ENCODE data around the gene RAI14. TPM values are rescaled to one million over a fixed set of nuclear protein-coding genes. Genes with fewer than 3 reads are reported as not detected.

The RAI14 gene
- total and polyA plus RNA-seq, 2 donors (not counting 3 experiments of a cell fraction or from before 2014, with no cell fraction given), result 114 to 369 TPM

DNA sequence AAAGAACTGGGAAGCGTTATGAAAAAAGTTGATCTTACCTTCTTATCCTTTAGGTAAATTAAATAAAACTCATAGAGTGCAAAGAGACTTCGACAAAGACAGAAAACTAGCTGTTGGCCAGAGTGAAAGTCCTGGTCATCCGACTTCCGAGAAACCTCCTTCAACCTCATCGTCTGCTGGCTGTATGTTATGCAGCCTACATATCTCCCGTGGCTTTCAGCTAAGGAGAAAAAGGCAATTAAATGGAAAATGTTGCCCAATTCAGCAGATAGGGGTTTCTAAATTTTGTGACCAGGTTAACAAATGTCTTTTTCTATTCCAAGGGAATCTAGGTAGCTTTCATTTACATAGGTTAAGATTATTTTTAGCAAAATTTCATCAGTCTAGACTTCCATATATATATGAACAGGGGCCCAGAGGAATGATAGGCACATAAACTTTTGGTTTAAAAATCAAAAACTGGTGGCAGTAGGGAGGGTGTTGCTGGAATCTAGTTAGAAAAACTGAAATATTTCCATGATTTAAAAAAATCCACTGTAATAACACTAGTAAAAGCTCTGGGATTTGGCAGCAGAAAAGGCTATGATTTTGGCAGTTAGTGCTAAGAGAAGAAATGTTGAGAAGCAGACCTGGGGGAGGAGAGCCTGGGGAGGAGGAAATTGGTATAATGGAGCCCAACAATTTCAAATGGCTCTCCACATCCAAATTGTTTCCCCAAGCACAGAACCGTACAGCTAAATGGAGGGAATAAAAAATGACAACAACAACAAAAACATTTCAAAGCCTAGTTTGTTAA lies 32.1 kb downstream of the RAI14 start:
- Histone ChIP-seq H3K9me3 (replicated peaks; ENCODE audit: control insufficient read depth, insufficient read depth, low read length) (no peaks in the 10 kb centered on the region), H3K27ac (ENCODE audit: insufficient read depth, low read depth, low read length) (peak overlapping the region; percentile 80), H3K4me3 (replicated peaks in 1 of 3; ENCODE audit: insufficient read depth in 1 of 3, low read depth in 1 of 3, low read length in 3 of 3) (no peak overlapping the region), H3K9ac (replicated peaks; ENCODE audit: extremely low read depth, insufficient read depth, low read length) (no peak overlapping the region), H3K36me3 (ENCODE audit: control insufficient read depth in 2 of 2, extremely low read depth in 1 of 2, insufficient read depth in 2 of 2, low read length in 2 of 2) (peaks cover 18 to 46% of the 10 kb centered on the region in 2 experiments), H3K79me2 (ENCODE audit: control insufficient read depth, insufficient read depth, low read length) (peaks cover 95% of the 10 kb centered on the region), H2AFZ (ENCODE audit: low read depth, low read length) (no peak overlapping the region), H3K4me2 (ENCODE audit: insufficient read depth, low read length) (no peak overlapping the region), H3K27me3 (ENCODE audit: control insufficient read depth in 2 of 2, insufficient read depth in 2 of 2, low read length in 2 of 2) (no peaks in the 10 kb centered on the region), H3K4me1 (ENCODE audit: control insufficient read depth, extremely low read depth, insufficient read depth, low read length) (peaks cover 57% of the 10 kb centered on the region), H4K20me1 (replicated peaks; ENCODE audit: control insufficient read depth, extremely low read depth, insufficient read depth, low read length) (no peaks in the 10 kb centered on the region), H3K9me1 (replicated peaks; ENCODE audit: control insufficient read depth, extremely low read depth, insufficient read depth, low read length) (no peaks in the 10 kb centered on the region)
- CTCF ChIA-PET, result interaction anchor here (1.7 to 3.9 kb wide), 5 partner anchors 12 to 201 kb away, joined by 4 to 25 read pairs (median 6); no protein-coding TSS in a partner anchor
- dilution Hi-C loops (cut with MboI; ENCODE audit: extremely low pct_ligation_motif_present, low sequenced_read_pairs), result no loop called here
- TF ChIP-seq GATA2 (IDR thresholded peaks at IDR 0.05; ENCODE audit: insufficient read depth, insufficient read length, low read depth, low read length) (no peak), JUN (IDR thresholded peaks at IDR 0.05; ENCODE audit: borderline replicate concordance, insufficient read depth, insufficient read length, low read depth) (no peak), EZH2 (IDR thresholded peaks at IDR 0.05; ENCODE audit: borderline replicate concordance, low read depth, low read length, severe bottlenecking) (no peak), FOS (IDR thresholded peaks at IDR 0.05; ENCODE audit: borderline replicate concordance, insufficient read depth, low read length) (no peak), POLR2AphosphoS5 (IDR thresholded peaks at IDR 0.05; ENCODE audit: insufficient read depth, low read depth, low read length) (no peak), POLR2A (IDR thresholded peaks at IDR 0.05; ENCODE audit: low read depth, low read length) (no peak), MYC (IDR thresholded peaks at IDR 0.05; ENCODE audit: low read depth, low read length) (no peak)
- TF ChIP-seq, protein P1, sequence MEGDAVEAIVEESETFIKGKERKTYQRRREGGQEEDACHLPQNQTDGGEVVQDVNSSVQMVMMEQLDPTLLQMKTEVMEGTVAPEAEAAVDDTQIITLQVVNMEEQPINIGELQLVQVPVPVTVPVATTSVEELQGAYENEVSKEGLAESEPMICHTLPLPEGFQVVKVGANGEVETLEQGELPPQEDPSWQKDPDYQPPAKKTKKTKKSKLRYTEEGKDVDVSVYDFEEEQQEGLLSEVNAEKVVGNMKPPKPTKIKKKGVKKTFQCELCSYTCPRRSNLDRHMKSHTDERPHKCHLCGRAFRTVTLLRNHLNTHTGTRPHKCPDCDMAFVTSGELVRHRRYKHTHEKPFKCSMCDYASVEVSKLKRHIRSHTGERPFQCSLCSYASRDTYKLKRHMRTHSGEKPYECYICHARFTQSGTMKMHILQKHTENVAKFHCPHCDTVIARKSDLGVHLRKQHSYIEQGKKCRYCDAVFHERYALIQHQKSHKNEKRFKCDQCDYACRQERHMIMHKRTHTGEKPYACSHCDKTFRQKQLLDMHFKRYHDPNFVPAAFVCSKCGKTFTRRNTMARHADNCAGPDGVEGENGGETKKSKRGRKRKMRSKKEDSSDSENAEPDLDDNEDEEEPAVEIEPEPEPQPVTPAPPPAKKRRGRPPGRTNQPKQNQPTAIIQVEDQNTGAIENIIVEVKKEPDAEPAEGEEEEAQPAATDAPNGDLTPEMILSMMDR (IDR thresholded peaks at IDR 0.05; ENCODE audit: extremely low read depth in 1 of 2, insufficient read depth in 1 of 2, low read depth in 1 of 2, low read length in 2 of 2), result no peak
- TF ChIP-seq, protein P2, sequence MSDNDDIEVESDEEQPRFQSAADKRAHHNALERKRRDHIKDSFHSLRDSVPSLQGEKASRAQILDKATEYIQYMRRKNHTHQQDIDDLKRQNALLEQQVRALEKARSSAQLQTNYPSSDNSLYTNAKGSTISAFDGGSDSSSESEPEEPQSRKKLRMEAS (IDR thresholded peaks at IDR 0.05; ENCODE audit: insufficient read depth, insufficient read length), result no peak
- DNase-seq (ENCODE audit: low read depth, low spot score), result no peak
- intact Hi-C loops (cut with micrococcal nuclease), result no loop called here
- FAIRE-seq, result no peak
- no TSS peak for BruUV-seq (replicated peaks)
- POLR2A ChIA-PET, result interaction anchor here (1.7 kb wide), 1 partner anchor 19 kb away, joined by 8 read pairs; no protein-coding TSS in a partner anchor

All from endothelial cell of umbilical vein (primary cell).